Measurements from ENCODE around the gene BRIX1. TPM values are rescaled to one million over a fixed set of nuclear protein-coding genes. Genes with fewer than 3 reads are reported as not detected.

Gene BRIX1
- total and polyA plus RNA-seq, 2 of the 13 experiments (the other 11 are each of a cell fraction or from before 2014, with no cell fraction given) = 23.6 to 78.4 TPM

DNA sequence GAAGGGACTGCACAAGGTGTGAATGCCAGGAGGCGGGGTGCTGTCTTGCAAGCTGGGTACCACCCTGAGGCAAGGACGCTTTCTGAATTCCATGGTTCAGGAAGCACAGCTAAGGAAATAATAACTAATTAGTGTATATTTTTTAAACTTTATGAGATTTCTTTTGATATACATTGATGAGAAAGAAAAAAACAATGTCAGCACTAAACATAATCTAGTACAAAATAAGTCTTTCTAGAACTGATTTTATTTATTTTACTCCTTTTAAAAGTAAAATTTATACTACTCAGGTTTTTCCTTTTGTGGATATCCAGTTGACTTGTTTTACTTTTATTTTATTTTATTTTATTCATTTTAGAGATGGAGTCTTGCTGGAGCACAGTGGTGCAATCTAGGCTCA, 17.4 kb downstream of the BRIX1 start:
- Histone ChIP-seq H3K27me3 (ENCODE audit: control insufficient read depth in 1 of 2, insufficient read depth in 2 of 2, low read length in 2 of 2) (no peaks in the 10 kb centered on the region; a peak in 1 of 5 replicates), H3K4me1 (ENCODE audit: insufficient read depth, low read length) (peaks cover 19% of the 10 kb centered on the region), H3K27ac (ENCODE audit: extremely low read length, insufficient read depth, low read length) (no peak overlapping the region), H3K79me2 (ENCODE audit: insufficient read depth, low read length) (peaks cover 41% of the 10 kb centered on the region), H3K9ac (ENCODE audit: insufficient read depth, low read depth, low read length) (no peak overlapping the region), H3K36me3 (replicated peaks in 1 of 2; ENCODE audit: control insufficient read depth in 1 of 2, insufficient read depth in 2 of 2, low read length in 2 of 2) (peaks cover 5 to 26% of the 10 kb centered on the region in 2 experiments; a peak in 3 of 5 replicates), H3K4me2 (ENCODE audit: low read depth, low read length) (no peak overlapping the region), H2AFZ (ENCODE audit: low read length) (no peak overlapping the region), H3K9me3 (ENCODE audit: low read length) (no peaks in the 10 kb centered on the region), H3K4me3 (replicated peaks in 1 of 3; ENCODE audit: insufficient read depth in 1 of 3, low read depth in 2 of 3, low read length in 3 of 3) (no peak overlapping the region), H4K20me1 (ENCODE audit: insufficient read depth, low read length) (no peaks in the 10 kb centered on the region)
- no TSS peak for BruUV-seq (replicated peaks)
- ChIA-PET POLR2A (no interaction called here), CTCF (ENCODE audit: low intra/inter-chr PET ratio, low total read pairs) (no interaction called here)
- no peak for DNase-seq (ENCODE audit: low spot score)
- in situ Hi-C loops (cut with HindIII; ENCODE audit: extremely low pct_ligation_motif_present, low pct_unique_long_range_greater_than_20kb) (no loop called here), intact Hi-C loops (cut with micrococcal nuclease; ENCODE audit: unreplicated experiment) (no loop called here)
- 94% methylated on average over 2 of the region's 2 CpGs for WGBS (ENCODE audit: low lambda C conversion rate)
- FAIRE-seq = no peak
- TF ChIP-seq MAFK (conservative IDR thresholded peaks at IDR 0.05 in 1 of 2, IDR thresholded peaks at IDR 0.05 in 1 of 2; ENCODE audit: low read length in 2 of 2) = peak in 1 of 2 experiments; percentile 55; a peak in 2 of 4 replicates
- no peak for TF ChIP-seq KDM5B (CRISPR knock-in tag; IDR thresholded peaks at IDR 0.05; ENCODE audit: borderline replicate concordance)
- no peak for TF ChIP-seq HNF4G (IDR thresholded peaks at IDR 0.05; ENCODE audit: borderline replicate concordance, low read depth, low read length)
- no peak for TF ChIP-seq HNF4G (CRISPR knock-in tag; IDR thresholded peaks at IDR 0.05; ENCODE audit: borderline replicate concordance, low read depth)
- no peak for TF ChIP-seq ZNF251 (CRISPR knock-in tag; IDR thresholded peaks at IDR 0.05)
- TF ChIP-seq MAFF (IDR thresholded peaks at IDR 0.05; ENCODE audit: low read depth, low read length) = peak; percentile 2; the same call in 1 of the 2 replicates
- no peak for TF ChIP-seq ZBTB7B (CRISPR knock-in tag; IDR thresholded peaks at IDR 0.05)
- ATAC-seq = no peak

DNA sequence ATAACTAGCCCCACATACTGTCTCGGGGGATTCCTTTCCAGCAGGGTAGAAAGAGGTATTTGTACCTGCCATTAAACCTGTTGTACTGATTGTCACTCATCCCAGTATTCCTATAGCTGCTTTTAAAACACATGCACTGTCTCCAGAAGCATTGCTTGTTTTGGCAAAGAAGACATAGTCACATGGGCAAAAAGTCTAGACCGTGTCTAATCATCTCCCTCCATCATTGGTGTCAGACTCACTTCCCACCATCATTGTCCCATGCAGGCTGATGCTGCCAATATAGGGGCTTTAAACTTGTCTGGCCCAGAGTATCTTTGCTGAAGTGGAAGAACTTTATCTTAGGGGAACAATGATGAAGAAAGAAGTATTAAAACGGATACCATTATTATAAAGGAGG, 26.4 kb downstream of the BRIX1 start:
- no peaks in the 10 kb centered on the region for H4K20me1 ChIP-seq (ENCODE audit: insufficient read depth, low read length)
- whole genome bisulfite sequencing (ENCODE audit: low lambda C conversion rate) = 95% methylated on average over 3 of the region's 3 CpGs
- no peak for ATAC-seq
- no peak overlapping the region for H3K4me3 ChIP-seq (replicated peaks in 1 of 3; ENCODE audit: insufficient read depth in 1 of 3, low read depth in 2 of 3, low read length in 3 of 3)
- H3K79me2 ChIP-seq (ENCODE audit: insufficient read depth, low read length) = no peaks in the 10 kb centered on the region
- intact Hi-C loops (cut with micrococcal nuclease; ENCODE audit: unreplicated experiment) (no loop called here), in situ Hi-C loops (cut with HindIII; ENCODE audit: extremely low pct_ligation_motif_present, low pct_unique_long_range_greater_than_20kb) (no loop called here)
- DNase-seq (ENCODE audit: low spot score) = no peak
- H3K9me3 ChIP-seq (ENCODE audit: low read length) = no peaks in the 10 kb centered on the region
- no TSS peak for BruUV-seq (replicated peaks)
- H3K4me1 ChIP-seq (ENCODE audit: insufficient read depth, low read length) = no peaks in the 10 kb centered on the region
- H3K9ac ChIP-seq (ENCODE audit: insufficient read depth, low read depth, low read length) = no peak overlapping the region
- ChIA-PET POLR2A (no interaction called here), CTCF (ENCODE audit: low intra/inter-chr PET ratio, low total read pairs) (no interaction called here)
- H3K36me3 ChIP-seq (replicated peaks in 1 of 2; ENCODE audit: control insufficient read depth in 1 of 2, insufficient read depth in 2 of 2, low read length in 2 of 2) = peaks cover 20 to 53% of the 10 kb centered on the region in 2 experiments; a peak in 4 of 5 replicates
- H3K4me2 ChIP-seq (ENCODE audit: low read depth, low read length) = no peak overlapping the region
- H3K27ac ChIP-seq (ENCODE audit: extremely low read length, insufficient read depth, low read length) = no peak overlapping the region
- H2AFZ ChIP-seq (ENCODE audit: low read length) = no peak overlapping the region
- no peaks in the 10 kb centered on the region for H3K27me3 ChIP-seq (ENCODE audit: control insufficient read depth in 1 of 2, insufficient read depth in 2 of 2, low read length in 2 of 2)
- FAIRE-seq = no peak
- TF ChIP-seq SIN3B (IDR thresholded peaks at IDR 0.05; ENCODE audit: low read length) (no peak), TP53 (CRISPR knock-in tag; conservative IDR thresholded peaks at IDR 0.05) (no peak), MAF1 (CRISPR knock-in tag; IDR thresholded peaks at IDR 0.05; ENCODE audit: borderline replicate concordance) (no peak), ATRX (CRISPR knock-in tag; IDR thresholded peaks at IDR 0.05; ENCODE audit: borderline replicate concordance) (no peak), ZNF33A (CRISPR knock-in tag; IDR thresholded peaks at IDR 0.05; ENCODE audit: borderline replicate concordance) (no peak), ZSCAN12 (CRISPR knock-in tag; IDR thresholded peaks at IDR 0.05) (no peak), ZNF337 (CRISPR knock-in tag; IDR thresholded peaks at IDR 0.05; ENCODE audit: borderline replicate concordance, low read depth) (no peak), MEIS1 (CRISPR knock-in tag; IDR thresholded peaks at IDR 0.05; ENCODE audit: borderline replicate concordance) (no peak)
- TF ChIP-seq, protein P1, sequence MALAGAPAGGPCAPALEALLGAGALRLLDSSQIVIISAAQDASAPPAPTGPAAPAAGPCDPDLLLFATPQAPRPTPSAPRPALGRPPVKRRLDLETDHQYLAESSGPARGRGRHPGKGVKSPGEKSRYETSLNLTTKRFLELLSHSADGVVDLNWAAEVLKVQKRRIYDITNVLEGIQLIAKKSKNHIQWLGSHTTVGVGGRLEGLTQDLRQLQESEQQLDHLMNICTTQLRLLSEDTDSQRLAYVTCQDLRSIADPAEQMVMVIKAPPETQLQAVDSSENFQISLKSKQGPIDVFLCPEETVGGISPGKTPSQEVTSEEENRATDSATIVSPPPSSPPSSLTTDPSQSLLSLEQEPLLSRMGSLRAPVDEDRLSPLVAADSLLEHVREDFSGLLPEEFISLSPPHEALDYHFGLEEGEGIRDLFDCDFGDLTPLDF (CRISPR knock-in tag; IDR thresholded peaks at IDR 0.05) = no peak

Measured in HepG2 (cell line).